ENCODE results near the gene DGKA.

DNA sequence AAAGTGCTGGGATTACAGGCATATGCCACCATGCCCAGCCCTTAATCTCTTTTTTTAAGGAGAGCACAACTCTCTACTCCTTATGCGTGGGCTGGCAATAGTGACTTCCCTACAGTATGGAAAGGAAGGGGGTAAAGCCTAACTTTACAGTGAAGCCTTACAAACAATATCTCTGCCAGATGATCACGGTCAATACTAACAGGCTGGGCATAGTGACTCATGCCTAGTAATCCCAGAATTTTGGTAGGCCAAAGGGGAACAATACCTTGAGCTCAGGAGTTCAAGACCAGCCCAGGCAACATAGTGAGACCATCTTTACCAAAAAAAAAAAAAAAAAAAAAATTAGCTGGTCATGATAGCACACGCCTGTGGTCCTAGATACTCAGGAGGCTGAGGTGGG, 8.8 kb upstream of the DGKA start:
- TF ChIP-seq POLR2A (IDR thresholded peaks at IDR 0.05; ENCODE audit: low read depth, low read length) (no peak), TAF1 (IDR thresholded peaks at IDR 0.05; ENCODE audit: borderline replicate concordance, low read depth, low read length) (no peak), POLR2AphosphoS5 (IDR thresholded peaks at IDR 0.05; ENCODE audit: low read depth, low read length) (no peak)

Data from GM12892 (cell line).